ENCODE measurements around the gene TICRR.
"Not testable (repeated sequence)": the region's sequence is repeated elsewhere in the genome, so short reads cannot be mapped to it uniquely, and the experiment has no call there.

TICRR gene

DNA sequence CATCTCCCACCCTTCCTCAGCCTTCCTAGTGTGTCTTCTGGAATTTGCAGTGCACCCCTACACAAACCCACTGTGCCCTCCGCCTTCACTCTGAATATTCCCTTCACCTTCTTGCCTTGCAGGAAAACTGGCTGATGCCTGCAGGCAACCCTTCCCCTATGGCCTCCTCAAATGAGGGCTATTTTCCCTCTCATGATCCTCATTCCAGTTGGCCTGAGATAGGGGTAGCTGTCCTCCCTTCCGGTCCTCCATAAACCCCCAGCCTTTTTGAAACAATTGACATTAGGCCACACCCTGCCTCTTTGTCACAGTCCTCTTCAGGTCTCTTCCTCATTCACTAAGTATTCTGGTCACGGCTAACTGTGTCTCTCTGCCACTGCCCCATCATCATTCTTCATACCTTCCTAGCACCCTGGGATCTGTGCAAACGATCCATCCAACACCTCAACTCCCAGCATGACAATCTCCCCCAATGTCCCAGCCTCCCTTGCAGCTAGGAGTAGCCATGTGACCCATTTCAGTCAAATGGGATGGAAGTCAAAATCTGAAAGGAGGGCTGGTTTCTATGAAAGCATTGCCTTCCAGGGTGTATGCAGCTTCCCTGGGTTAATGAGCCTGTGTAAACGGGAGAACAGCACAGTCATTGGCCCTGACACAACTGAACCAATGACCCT lies 8.5 kb upstream of the TICRR start:
- FAIRE-seq (no peak), DNase-seq (ENCODE audit: low spot score) (no peak)

- no peak for DNase-seq (ENCODE audit: low spot score)
- no peak for FAIRE-seq
Observed at GRCh38 chr15:89569090-89569745, 6.1 kb upstream of the TICRR start.

DNA sequence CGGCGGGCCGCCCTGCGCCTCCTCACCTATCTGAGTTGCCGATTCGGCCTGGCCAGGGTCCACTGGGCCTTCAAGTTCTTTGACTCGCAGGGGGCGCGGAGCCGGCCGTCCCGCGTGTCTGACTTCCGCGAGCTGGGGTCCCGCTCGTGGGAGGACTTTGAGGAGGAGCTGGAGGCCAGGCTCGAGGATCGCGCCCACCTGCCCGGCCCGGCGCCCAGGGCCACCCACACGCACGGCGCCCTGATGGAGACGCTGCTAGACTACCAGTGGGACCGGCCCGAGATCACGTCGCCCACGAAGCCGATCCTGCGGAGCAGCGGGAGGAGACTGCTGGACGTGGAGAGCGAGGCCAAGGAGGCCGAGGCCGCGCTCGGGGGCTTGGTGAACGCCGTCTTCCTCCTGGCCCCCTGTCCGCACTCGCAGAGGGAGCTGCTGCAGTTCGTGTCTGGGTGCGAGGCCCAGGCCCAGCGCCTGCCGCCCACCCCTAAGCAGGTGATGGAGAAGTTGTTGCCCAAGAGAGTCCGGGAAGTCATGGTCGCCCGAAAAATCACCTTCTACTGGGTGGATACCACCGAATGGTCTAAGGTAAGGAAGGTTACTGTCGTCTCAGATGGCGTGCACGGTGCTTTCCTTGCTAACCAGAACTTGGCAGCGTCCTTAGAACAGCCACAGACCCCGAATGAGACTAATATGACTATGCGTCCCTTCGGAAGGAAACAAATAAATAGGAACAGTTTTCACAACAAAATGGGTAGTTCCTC lies 567 bp downstream of the TICRR start:
- no peak for FAIRE-seq
- DNase-seq (ENCODE audit: low spot score), result no peak

DNA sequence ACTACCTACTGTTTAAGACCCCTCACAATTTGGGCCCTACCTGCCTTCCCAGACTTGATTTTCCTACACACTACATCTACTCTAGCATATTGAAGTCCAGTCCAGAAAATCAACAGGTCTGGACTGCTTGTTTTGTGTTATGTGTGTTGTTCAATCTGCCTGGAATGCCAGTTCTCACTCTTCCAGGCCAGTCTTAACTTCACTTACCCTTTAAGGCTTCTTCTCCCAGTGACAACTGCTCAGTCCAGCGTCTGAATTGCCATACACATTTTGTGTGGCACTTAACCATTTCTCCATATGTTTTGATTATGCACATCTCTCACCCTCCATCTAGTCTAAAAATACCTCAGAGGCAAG lies 1.1 kb downstream of the TICRR start:
- no peak for FAIRE-seq
- no peak for DNase-seq (ENCODE audit: low spot score)

- FAIRE-seq, result no peak
- no peak for DNase-seq (ENCODE audit: low spot score)
Observed at GRCh38 chr15:89577776-89578115, 2.5 kb downstream of the TICRR start.

DNA sequence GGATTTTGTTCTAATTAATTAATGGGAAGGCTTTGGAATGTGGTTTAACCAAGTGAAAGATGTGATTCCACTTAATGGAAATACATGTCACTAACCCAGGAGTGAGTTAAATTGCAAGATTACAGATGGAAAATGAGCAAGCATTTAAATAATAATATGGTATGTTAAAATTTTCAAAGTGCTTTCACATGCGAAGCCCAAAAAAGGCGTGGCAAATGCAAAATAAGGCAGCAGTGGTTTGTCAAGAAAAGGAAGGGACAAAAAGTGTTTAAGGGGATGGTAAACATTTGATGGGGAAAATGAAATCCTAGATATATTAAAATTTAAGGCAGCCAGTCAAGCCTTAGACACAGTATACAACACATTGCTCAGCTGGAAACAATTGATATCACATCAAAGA lies 2.9 kb downstream of the TICRR start:
- FAIRE-seq, result no peak
- no peak for DNase-seq (ENCODE audit: low spot score)

DNA sequence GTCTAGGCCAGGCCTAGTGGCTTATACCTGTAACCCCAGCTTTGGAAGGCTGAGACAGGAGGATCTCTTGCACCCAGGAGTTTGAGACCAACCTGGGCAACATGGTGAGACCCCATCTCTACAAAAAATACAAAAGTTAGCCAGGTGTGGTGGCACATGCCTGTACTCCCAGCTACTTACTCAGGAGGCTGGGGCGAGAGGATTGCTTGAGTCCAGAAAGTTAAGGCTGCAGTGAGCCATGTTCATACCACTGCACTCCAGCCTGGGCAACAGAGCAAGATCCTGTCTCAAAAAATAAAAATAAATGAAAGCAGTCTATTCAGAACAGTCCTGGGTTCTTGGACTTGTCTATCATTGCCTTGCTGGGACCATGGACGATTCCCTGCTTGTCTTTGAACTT lies 5.5 kb downstream of the TICRR start:
- not testable (repeated sequence) for DNase-seq (ENCODE audit: low spot score); FAIRE-seq

- FAIRE-seq, result no peak
- DNase-seq (ENCODE audit: low spot score), result no peak
Observed at GRCh38 chr15:89586651-89587050, 11.4 kb downstream of the TICRR start.

DNA sequence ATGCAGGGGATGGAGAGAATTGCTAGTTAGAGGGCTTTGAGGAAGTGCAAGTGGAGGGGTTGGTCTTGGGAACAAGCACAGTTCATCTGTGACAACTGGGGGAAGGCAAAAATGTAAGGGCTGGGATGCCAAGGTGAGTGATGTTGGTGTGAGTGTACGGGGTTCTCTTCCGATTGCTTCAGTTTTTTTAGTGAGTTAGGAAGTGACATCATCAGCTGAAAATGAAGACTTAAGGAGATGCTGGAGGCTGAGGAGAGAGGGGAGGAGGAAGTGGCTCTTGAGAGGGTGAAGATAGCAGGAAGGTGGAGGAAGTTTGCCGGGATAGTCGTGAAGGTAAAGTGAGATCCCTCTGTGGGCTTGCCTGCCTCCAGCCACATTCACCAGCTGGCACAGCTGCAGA lies 12.7 kb downstream of the TICRR start:
- peak; percentile 20 for DNase-seq (ENCODE audit: low spot score)
- no peak for FAIRE-seq

GRCh38 chr15:89591834-89592233 lies 16.6 kb downstream of the TICRR start:
- no peak for FAIRE-seq
- no peak for DNase-seq (ENCODE audit: low spot score)

GRCh38 chr15:89593018-89593417 lies 17.7 kb downstream of the TICRR start:
- no peak for FAIRE-seq
- no peak for DNase-seq (ENCODE audit: low spot score)

GRCh38 chr15:89599021-89599420 lies 23.8 kb downstream of the TICRR start:
- no peak for FAIRE-seq
- no peak for DNase-seq (ENCODE audit: low spot score)

- DNase-seq (ENCODE audit: low spot score), result no peak
- no peak for FAIRE-seq
Observed at GRCh38 chr15:89611317-89611716, 36.0 kb downstream of the TICRR start.

- FAIRE-seq (no peak), DNase-seq (ENCODE audit: low spot score) (no peak)
Observed at GRCh38 chr15:89613031-89613430, 37.8 kb downstream of the TICRR start.

GRCh38 chr15:89614164-89614563 lies 38.9 kb downstream of the TICRR start:
- FAIRE-seq, result no peak
- no peak for DNase-seq (ENCODE audit: low spot score)

DNA sequence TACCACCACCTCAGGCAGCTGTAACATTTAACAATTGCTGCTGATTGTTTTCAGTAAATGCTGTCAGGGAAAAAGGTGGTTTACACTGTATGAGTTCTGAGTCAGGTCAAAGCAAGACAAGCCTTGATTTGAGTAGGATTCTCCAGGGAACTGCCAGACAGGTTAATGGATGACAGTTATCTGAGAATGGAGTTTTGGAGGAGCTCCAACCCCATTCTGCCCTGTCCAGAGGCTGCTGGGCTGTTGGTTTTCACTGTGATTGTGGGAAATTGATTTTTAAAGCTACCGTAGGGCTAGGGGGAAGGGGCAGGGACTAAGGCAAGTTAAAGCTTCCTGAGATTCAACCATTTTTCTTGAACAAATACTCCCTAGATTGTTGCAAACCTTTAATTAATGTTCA lies 39.9 kb downstream of the TICRR start:
- FAIRE-seq (no peak), DNase-seq (ENCODE audit: low spot score) (no peak)

DNA sequence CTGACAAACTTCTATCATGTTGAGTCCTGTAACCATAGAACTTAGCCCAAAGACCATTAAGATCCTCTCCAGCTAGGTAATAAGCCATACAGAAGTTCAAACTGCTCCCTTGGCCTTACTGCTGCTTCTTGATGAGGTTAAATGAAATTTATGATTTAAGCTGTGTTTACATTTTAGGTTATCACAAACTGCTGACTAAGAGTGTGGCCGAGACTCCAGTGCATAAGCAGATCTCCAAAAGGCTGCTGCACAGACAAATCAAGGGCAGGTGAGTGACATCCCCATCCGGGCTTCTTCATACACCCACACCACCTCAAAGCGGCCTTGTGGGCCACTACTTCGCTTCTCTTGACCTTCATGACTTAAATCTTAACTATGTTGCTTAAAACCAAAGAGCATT lies 41.0 kb downstream of the TICRR start:
- no peak for DNase-seq (ENCODE audit: low spot score)
- FAIRE-seq, result no peak

DNA sequence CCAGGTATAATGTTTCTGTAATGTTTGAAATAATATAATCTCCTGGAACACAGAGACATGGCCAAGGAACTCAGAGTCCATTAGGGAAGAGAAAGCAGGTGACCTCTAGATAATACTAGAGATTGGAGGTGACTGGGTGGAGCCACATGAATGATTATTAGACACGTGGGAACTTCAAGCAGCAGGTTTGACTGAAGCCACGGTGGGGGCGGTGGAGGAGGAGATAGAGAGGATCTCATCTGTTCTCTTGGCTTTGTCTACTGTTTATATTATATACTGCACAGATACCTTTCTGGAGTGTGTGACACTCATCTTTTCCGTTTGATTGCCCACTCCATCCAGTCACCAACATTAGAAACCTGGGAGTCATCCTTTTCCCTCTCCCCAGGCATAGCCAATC lies 46.3 kb downstream of the TICRR start:
- DNase-seq (ENCODE audit: low spot score), result no peak
- FAIRE-seq, result no peak

DNA sequence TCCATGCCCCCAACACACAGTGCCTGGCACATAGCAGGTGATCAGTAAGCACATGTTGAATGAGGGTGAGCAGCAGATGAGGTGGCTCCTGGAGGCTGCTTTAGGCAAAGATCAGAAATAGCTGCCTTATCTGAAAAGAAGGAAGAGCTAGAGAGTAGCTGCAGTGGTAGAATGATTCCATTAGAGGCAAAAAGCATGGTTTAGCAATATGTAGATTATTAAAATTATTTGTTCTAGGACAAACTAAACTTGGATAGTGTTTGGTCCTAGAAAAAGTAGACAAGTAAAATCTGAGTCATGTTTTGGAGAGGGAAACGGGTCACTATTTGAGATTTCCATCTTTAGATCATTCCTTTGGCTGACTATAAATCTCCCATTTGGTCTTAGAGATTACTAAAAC lies 47.9 kb downstream of the TICRR start:
- FAIRE-seq (no peak), DNase-seq (ENCODE audit: low spot score) (no peak)

DNA sequence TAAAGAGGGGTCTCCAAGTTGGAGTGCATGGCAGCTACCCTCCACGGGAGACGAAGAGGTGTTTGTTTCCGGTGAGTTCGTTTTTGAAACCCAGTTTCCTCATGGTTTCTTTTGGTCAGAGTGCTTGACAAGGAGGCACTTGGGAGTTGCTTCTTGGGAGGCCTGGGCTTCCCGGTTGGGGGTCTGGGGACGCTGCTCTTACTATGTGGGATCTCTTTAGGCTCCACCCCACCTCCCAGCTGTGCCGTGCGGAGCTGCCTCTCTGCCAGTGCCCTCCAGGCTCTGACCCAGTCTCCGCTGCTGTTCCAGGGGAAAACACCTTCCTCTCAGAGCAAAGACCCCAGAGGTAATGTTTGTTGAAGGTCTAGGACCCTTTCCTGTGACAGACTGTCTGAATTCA lies 50.4 kb downstream of the TICRR start:
- FAIRE-seq, result no peak
- DNase-seq (ENCODE audit: low spot score), result no peak

- FAIRE-seq, result no peak
- DNase-seq (ENCODE audit: low spot score), result no peak
Observed at GRCh38 chr15:89627256-89627970, 52.1 kb downstream of the TICRR start.

DNA sequence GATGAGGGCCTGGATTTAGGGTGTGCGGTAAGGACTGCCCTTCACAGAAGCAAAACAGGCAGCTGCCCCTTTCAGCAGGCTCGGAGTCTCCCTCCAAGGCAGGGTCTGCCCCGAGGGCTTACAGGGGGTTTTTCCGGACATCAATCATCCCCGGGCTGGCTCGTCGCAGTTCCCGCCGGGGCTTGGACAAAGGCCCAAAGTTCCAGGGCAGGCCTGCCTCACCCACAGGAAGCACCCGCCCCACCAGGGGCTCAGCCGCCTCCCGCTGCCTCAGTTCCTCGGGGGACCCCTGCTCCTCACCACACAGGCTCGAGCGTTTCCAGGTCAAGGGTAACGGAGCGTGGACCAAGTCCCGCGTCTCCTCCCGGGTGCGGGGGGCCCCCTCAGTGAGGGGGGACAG lies 53.0 kb downstream of the TICRR start:
- no peak for DNase-seq (ENCODE audit: low spot score)
- no peak for FAIRE-seq
